ENCODE results near the gene FRAT2.

GRCh38 chr10:97358781-97359180, 24.3 kb upstream of the FRAT2 start:
- no peak for TF ChIP-seq CTCF (IDR thresholded peaks at IDR 0.05 in 2 of 3, conservative IDR thresholded peaks at IDR 0.05 in 1 of 3; ENCODE audit: control insufficient read depth in 2 of 3, extremely low read depth in 1 of 3, insufficient read depth in 1 of 3, low read depth in 3 of 3, low read length in 3 of 3)
- TF ChIP-seq E2F8 (IDR thresholded peaks at IDR 0.05; ENCODE audit: low read depth, partially characterized antibody), result no peak
- no peak for TF ChIP-seq POLR2AphosphoS5 (IDR thresholded peaks at IDR 0.05; ENCODE audit: low read length)
- TF ChIP-seq ATF2 (IDR thresholded peaks at IDR 0.05; ENCODE audit: low read length), result no peak
- TF ChIP-seq ASH2L (IDR thresholded peaks at IDR 0.05; ENCODE audit: borderline replicate concordance, low read depth), result no peak
- TF ChIP-seq ZSCAN29 (IDR thresholded peaks at IDR 0.05), result no peak
- no peak for TF ChIP-seq CEBPB (IDR thresholded peaks at IDR 0.05; ENCODE audit: borderline replicate concordance in 1 of 2, low read depth in 2 of 2, low read length in 2 of 2)
- no peak for TF ChIP-seq CHD2 (IDR thresholded peaks at IDR 0.05; ENCODE audit: borderline replicate concordance, low read depth, low read length)
- TF ChIP-seq ZNF274 (IDR thresholded peaks at IDR 0.05; ENCODE audit: insufficient read depth, insufficient read length), result no peak
